HepG2 (cell line): ENCODE measurements around the gene SPATA21.

Source experiments
- CREB1 ChIP-seq, 2 experiments: fragments of 450-650 bp in 1 of 2; IDR thresholded peaks; 2 replicates each; pipeline ENCODE4 v1.6.1; 2016 to 2017; ENCODE audit warnings: control low read depth in 1 of 2, mild to moderate bottlenecking in 1 of 2, missing compliant biosample characterization in 1 of 2, missing genetic modification characterization in 1 of 2
- POLR2AphosphoS2 ChIP-seq: IDR thresholded peaks from 2 replicates; pipeline ENCODE4 v1.6.1; 2011; ENCODE audit warnings: low read depth, low read length, improper control_type of control experiment
- YY1 ChIP-seq: IDR thresholded peaks from 2 replicates; pipeline ENCODE4 v1.6.1; 2011; ENCODE audit warnings: low read length, low read depth, moderate library complexity, mild to moderate bottlenecking; ENCODE audit not compliant: insufficient read depth, insufficient replicate concordance
- TF ChIP-seq, protein P1 (sequence below): sonication (generic); formaldehyde crosslinking; IDR thresholded peaks from 2 replicates; pipeline ENCODE4 v1.5.0; 2020; ENCODE audit warnings: mild to moderate bottlenecking, missing genetic modification reagents, moderate library complexity

GRCh38 chr1:16462773-16463330, 25.6 kb upstream of the SPATA21 start:
- TF ChIP-seq CREB1 (IDR thresholded peaks at IDR 0.05) (no peak), CREB1 (CRISPR knock-in tag; IDR thresholded peaks at IDR 0.05) (no peak), POLR2AphosphoS2 (no peak), YY1 (no peak)
- TF ChIP-seq, protein P1, sequence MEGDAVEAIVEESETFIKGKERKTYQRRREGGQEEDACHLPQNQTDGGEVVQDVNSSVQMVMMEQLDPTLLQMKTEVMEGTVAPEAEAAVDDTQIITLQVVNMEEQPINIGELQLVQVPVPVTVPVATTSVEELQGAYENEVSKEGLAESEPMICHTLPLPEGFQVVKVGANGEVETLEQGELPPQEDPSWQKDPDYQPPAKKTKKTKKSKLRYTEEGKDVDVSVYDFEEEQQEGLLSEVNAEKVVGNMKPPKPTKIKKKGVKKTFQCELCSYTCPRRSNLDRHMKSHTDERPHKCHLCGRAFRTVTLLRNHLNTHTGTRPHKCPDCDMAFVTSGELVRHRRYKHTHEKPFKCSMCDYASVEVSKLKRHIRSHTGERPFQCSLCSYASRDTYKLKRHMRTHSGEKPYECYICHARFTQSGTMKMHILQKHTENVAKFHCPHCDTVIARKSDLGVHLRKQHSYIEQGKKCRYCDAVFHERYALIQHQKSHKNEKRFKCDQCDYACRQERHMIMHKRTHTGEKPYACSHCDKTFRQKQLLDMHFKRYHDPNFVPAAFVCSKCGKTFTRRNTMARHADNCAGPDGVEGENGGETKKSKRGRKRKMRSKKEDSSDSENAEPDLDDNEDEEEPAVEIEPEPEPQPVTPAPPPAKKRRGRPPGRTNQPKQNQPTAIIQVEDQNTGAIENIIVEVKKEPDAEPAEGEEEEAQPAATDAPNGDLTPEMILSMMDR: no peak
